CD4-positive, alpha-beta T cell (primary cell): ENCODE results near the gene KIRREL2. TPM values are rescaled to one million over a fixed set of nuclear protein-coding genes. Genes with fewer than 3 reads are reported as not detected.
A peak's percentile ranks its signal among the peaks of the same experiment; 100 is the strongest.
"Not testable (repeated sequence)": the region's sequence is repeated elsewhere in the genome, so short reads cannot be mapped to it uniquely, and the experiment has no call there.

Experiments used
- ATAC-seq: fragments of 200-7000 bp; cut with Tn5 transposase; one replicate; pipeline ENCODE4 v1.10.0; 2022; ENCODE audit warnings: mild to moderate bottlenecking; ENCODE audit not compliant: poor library complexity
- CTCF ChIA-PET: fragments of 350-600 bp; sonication (Branson Sonifier 250); formaldehyde crosslinking; loops from one replicate; lab custom pipeline; 2021; ENCODE audit warnings: antibody characterized with exemption, inconsistent platforms; lab: Charles Lee
- POLR2A ChIA-PET: fragments of 350-600 bp; sonication (Branson Sonifier 250); formaldehyde crosslinking; loops from one replicate; lab custom pipeline; 2021; ENCODE audit warnings: antibody characterized with exemption, inconsistent platforms; lab: Charles Lee
- DNase-seq, 14 experiments: peaks; one replicate each; pipeline ENCODE4 v3.0.0-alpha.2; 2013 to 2020; ENCODE audit warnings: mixed read lengths in 2 of 14
- H3K27ac ChIP-seq, 2 donors: one replicate each; pipeline versions ENCODE4 v1.5.1 to v1.7.0; 2013; ENCODE audit warnings: low read length in 2 of 2, low read depth in 1 of 2, mild to moderate bottlenecking in 1 of 2
- H3K27me3 ChIP-seq, 2 experiments: 1 replicate in 1 of 2; 2 replicates in 1 of 2; pipeline versions ENCODE4 v1.6.1 to v1.7.0; 2013; ENCODE audit warnings: low read length in 2 of 2, control low read depth in 1 of 2, mild to moderate bottlenecking in 1 of 2, moderate library complexity in 1 of 2; ENCODE audit not compliant: insufficient read depth in 2 of 2, control insufficient read depth in 1 of 2
- H3K36me3 ChIP-seq: one replicate; pipeline ENCODE4 v1.6.1; 2013; ENCODE audit warnings: low read length, control low read depth; ENCODE audit not compliant: insufficient read depth
- H3K4me1 ChIP-seq: one replicate; pipeline ENCODE4 v1.6.1; 2013; ENCODE audit warnings: low read length, control low read depth; ENCODE audit not compliant: insufficient read depth
- H3K4me3 ChIP-seq: one replicate; pipeline ENCODE4 v1.5.1; 2013; ENCODE audit warnings: mild to moderate bottlenecking, low read length, moderate library complexity
- H3K9me3 ChIP-seq, 2 experiments: 1 replicate in 1 of 2; 2 replicates in 1 of 2; pipeline versions ENCODE4 v1.6.1 to v1.7.0; 2013; ENCODE audit warnings: low read length in 2 of 2, mild to moderate bottlenecking in 2 of 2, control low read depth in 1 of 2, moderate library complexity in 1 of 2; ENCODE audit not compliant: control insufficient read depth in 1 of 2, insufficient read depth in 1 of 2
- H3K27ac Mint-ChIP-seq: one replicate; pipeline ENCODE4 v1.8.0; 2020; ENCODE audit warnings: mixed read lengths
- H3K27me3 Mint-ChIP-seq: one replicate; pipeline ENCODE4 v1.8.0; 2021; ENCODE audit warnings: mixed read lengths
- H3K36me3 Mint-ChIP-seq: one replicate; pipeline ENCODE4 v1.8.0; 2021; ENCODE audit warnings: low read depth, mixed read lengths
- H3K4me1 Mint-ChIP-seq: one replicate; pipeline ENCODE4 v1.8.0; 2021; ENCODE audit warnings: low read depth, mixed read lengths
- H3K4me3 Mint-ChIP-seq: one replicate; pipeline ENCODE4 v1.8.0; 2020; ENCODE audit warnings: mild to moderate bottlenecking, mixed read lengths
- H3K9me3 Mint-ChIP-seq: one replicate; pipeline ENCODE4 v1.8.0; 2020; ENCODE audit warnings: mixed read lengths
- CTCF ChIP-seq: fragments of 200-600 bp; IDR thresholded peaks from one replicate; pipeline ENCODE4 v1.8.0; 2022; ENCODE audit warnings: antibody characterized with exemption, mild to moderate bottlenecking
- intact Hi-C, 2 experiments: fragments of 100-400 bp; cut with DNase I in 1 of 2; cut with micrococcal nuclease in 1 of 2; formaldehyde crosslinking; loops; one replicate each; pipeline versions ENCODE4 v1.15.1 to v1.9.0; 2023 to 2025; cut with DNase I, micrococcal nuclease
- total RNA-seq, 174 experiments: library from RNA in 2 of 174; stranded (reverse) in 2 of 174; gene quantifications; one replicate each; pipeline ENCODE4 v1.2.3 and lab custom pipeline; 2021 to 2026

Gene KIRREL2
- total RNA-seq, 2 experiments from 2014 or later: 0.14 TPM; not detected in 1

GRCh38 chr19:35889370-35890112 lies 32.8 kb downstream of the KIRREL2 start:
- ATAC-seq (no peak), DNase-seq (no peak)
- H3K27ac ChIP-seq: no peak overlapping the region
- Mint-ChIP-seq H3K36me3 (peaks cover 76% of the 10 kb centered on the region), H3K27ac (peak overlapping the region; percentile 49), H3K9me3 (no peaks in the 10 kb centered on the region), H3K4me1 (peaks cover 11% of the 10 kb centered on the region), H3K4me3 (no peak overlapping the region), H3K27me3 (no peaks in the 10 kb centered on the region)
- TF ChIP-seq CTCF: no peak
- CTCF ChIA-PET: interaction anchor here (0.6 kb wide), 1 partner anchor 52 kb away, joined by 3 read pairs; no protein-coding TSS in a partner anchor
- no peaks in the 10 kb centered on the region for H3K27me3 ChIP-seq
- no peaks in the 10 kb centered on the region for H3K9me3 ChIP-seq
- intact Hi-C loops: no loop called here
- no peak overlapping the region for H3K4me3 ChIP-seq
- peaks cover 72% of the 10 kb centered on the region for H3K36me3 ChIP-seq
- H3K4me1 ChIP-seq: peaks cover 3% of the 10 kb centered on the region
- POLR2A ChIA-PET: no interaction called here

GRCh38 chr19:35890113-35890650 lies 33.5 kb downstream of the KIRREL2 start:
- no peaks in the 10 kb centered on the region for H3K9me3 ChIP-seq
- H3K4me1 ChIP-seq: peaks cover 3% of the 10 kb centered on the region
- ATAC-seq (no peak), DNase-seq (no peak)
- no peaks in the 10 kb centered on the region for H3K9me3 Mint-ChIP-seq
- peaks cover 8% of the 10 kb centered on the region for H3K4me1 Mint-ChIP-seq
- no peak overlapping the region for H3K27ac ChIP-seq
- no peaks in the 10 kb centered on the region for H3K27me3 Mint-ChIP-seq
- no peak overlapping the region for H3K27ac Mint-ChIP-seq
- ChIA-PET POLR2A (no interaction called here), CTCF (no interaction called here)
- peak overlapping the region; percentile 1 for H3K4me3 Mint-ChIP-seq
- H3K36me3 Mint-ChIP-seq: peaks cover 83% of the 10 kb centered on the region
- no peak overlapping the region for H3K4me3 ChIP-seq
- no peak for TF ChIP-seq CTCF
- intact Hi-C loops: no loop called here
- no peaks in the 10 kb centered on the region for H3K27me3 ChIP-seq
- H3K36me3 ChIP-seq: peaks cover 78% of the 10 kb centered on the region

- POLR2A ChIA-PET, H3K4me3 Mint-ChIP-seq, H3K27me3 Mint-ChIP-seq, H3K9me3 ChIP-seq, H3K27me3 ChIP-seq, intact Hi-C loops, H3K27ac ChIP-seq, H3K4me3 ChIP-seq, ATAC-seq, H3K9me3 Mint-ChIP-seq, DNase-seq, H3K27ac Mint-ChIP-seq: not testable (repeated sequence)
- Histone ChIP-seq H3K4me1 (peaks cover 17% of the 10 kb centered on the region), H3K36me3 (peaks cover 91% of the 10 kb centered on the region)
- H3K4me1 Mint-ChIP-seq: peaks cover 14% of the 10 kb centered on the region
- peaks cover 88% of the 10 kb centered on the region for H3K36me3 Mint-ChIP-seq
- CTCF ChIA-PET: interaction anchor here (1.2 kb wide), 1 partner anchor 10 kb away, joined by 4 read pairs; no protein-coding TSS in a partner anchor
These were observed 35.1 kb downstream of the KIRREL2 start for GRCh38 chr19:35891819-35892218.
